Measurements from ENCODE around the gene SLC26A1.
A peak's percentile ranks its signal among the peaks of the same experiment; 100 is the strongest.

SLC26A1 gene

GRCh38 chr4:993111-994029 is at the start of gene SLC26A1:
Gene SLC26A1, minus strand, starts transcription at chr4:993404. Its CDS starts 1,701 bp downstream, at chr4:991703.
- TF ChIP-seq CTCF (conservative IDR thresholded peaks at IDR 0.05; ENCODE audit: low read depth, low read length) = no peak

GRCh38 chr4:1042352-1043055 is 49.3 kb upstream of the SLC26A1 start:
- no peak overlapping the region for H3K4me3 ChIP-seq (ENCODE audit: low read length)
- TF ChIP-seq CTCF (conservative IDR thresholded peaks at IDR 0.05; ENCODE audit: low read depth, low read length) = no peak

More at GRCh38 chr4:993111-994029, at the start of gene SLC26A1:
- H3K4me3 ChIP-seq (ENCODE audit: low read length) = peak within 1 kb of the TSS; percentile 0
- DNase-seq (ENCODE audit: low read depth) = no peak

GRCh38 chr4:1041936-1042330 is 48.7 kb upstream of the SLC26A1 start:
- no peak for TF ChIP-seq CTCF (conservative IDR thresholded peaks at IDR 0.05; ENCODE audit: low read depth, low read length)
- H3K4me3 ChIP-seq (ENCODE audit: low read length) = no peak overlapping the region
- no peak for DNase-seq (ENCODE audit: low read depth)

More at GRCh38 chr4:1042352-1043055, 49.3 kb upstream of the SLC26A1 start:
- no peak for DNase-seq (ENCODE audit: low read depth)

- TF ChIP-seq CTCF (conservative IDR thresholded peaks at IDR 0.05; ENCODE audit: low read depth, low read length) = no peak
- no peak for DNase-seq (ENCODE audit: low read depth)
- H3K4me3 ChIP-seq (ENCODE audit: low read length) = no peak overlapping the region
Measured at GRCh38 chr4:1041147-1041935, 48.1 kb upstream of the SLC26A1 start.

- DNase-seq (ENCODE audit: low read depth) = no peak
- no peak for TF ChIP-seq CTCF (conservative IDR thresholded peaks at IDR 0.05; ENCODE audit: low read depth, low read length)
- no peak overlapping the region for H3K4me3 ChIP-seq (ENCODE audit: low read length)
Measured at GRCh38 chr4:1040344-1041146, 47.3 kb upstream of the SLC26A1 start.
